C1 segment of cervical spinal cord (tissue), 14 donors: ENCODE data around the gene FUT3.

ENCODE experiments used
- DNase-seq, 14 donors: peaks; one replicate each; lab custom pipeline; 2025; lab: John Stamatoyannopoulos, UW

The FUT3 gene

DNA sequence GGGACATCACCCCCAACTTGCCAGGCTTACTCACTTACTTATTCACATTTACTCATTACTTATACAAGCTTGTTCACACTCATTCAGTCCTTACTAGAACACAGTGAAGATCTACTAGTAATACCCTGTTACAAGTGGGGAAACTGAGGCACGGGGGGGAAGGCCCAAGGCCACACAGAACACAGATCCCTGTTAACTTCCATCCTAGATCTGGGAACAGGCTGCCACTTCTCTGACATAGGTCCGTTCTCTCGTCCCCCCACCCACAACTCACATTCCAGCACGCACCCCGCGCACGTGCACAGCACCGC, 47.9 kb downstream of the FUT3 start:
- DNase-seq = no peak

DNA sequence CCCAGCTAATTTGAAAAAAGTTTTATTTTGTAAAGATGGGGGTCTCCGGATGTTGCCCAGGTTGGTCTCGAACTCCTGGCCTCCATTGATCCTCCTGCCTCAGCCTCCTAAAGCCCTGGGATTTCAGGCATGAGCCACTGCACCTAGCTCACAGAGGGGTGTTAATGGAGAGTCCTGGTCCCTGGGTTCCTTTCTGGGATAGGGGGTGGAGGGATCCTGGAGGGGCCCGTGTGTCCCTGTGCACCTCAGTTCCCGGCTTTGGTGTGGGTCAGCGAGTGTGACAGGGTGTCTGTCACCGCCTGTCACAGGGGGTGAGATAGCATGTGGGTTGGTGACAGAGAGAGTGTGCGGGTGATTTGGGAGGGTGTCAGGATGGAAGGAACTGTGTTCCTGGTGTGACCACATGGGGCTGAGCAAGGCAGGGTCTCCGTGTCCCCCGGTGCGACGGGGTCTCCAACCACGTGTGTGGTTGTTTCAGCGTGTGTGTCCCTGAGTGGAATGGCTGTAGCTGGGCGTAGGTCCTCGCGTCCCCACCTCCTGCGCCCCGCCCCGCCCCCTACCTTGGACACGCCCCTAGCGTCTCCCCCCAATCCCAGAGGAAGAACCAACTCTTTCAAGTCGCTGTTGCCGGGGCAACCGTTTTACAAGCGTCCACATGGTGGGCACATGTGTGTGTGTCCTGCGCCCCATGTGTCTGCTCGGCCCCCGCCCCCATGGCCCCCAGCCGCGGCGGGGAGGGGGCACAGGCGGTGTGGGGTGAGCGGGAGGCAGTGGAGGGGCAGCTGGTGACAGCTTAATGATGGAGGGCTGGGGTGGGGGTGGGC, 49.2 kb downstream of the FUT3 start:
- DNase-seq = no peak

DNA sequence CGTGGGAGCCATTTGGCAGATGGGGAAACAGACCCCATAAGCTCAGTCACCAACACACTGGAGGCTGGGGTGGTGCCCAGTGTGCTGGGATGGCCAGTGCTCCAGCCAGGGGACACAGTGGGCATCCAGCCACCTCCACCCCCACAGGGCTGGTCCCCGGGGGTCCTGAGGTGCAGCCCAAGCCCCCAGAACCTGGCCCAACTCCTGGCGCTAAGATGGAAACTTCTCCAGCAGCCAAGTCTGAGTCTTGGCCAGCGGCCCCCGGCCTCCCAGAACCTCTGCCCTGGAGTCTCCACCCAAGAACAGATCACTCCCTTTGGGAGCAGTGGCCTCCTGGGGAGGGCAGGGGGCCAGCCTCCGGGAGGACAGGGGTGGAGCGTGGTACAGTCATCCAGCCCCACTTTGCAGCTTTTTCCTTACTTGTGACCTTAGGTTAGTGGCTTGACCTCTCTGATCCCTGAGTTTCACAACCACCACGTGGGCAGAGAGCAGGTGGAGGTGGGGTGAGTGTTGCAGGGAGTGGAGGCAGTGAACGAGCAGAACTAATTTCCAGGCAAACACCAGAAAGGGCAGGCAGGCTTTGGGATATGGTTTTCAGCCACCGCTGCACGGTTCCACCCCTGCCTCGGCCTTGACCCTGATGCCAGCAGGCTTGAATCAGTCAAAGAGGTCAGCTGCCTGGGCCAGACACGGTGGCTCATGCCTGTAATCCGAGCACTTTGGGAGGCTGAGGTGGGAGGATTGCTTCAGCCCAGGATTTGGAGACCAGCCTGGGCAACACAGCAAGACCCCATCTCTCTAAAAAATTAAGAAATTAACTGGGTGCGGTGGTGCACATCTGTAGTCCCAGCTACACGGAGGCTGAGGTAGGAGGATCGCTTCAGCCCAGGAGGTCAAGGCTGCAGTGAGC, 50.6 kb downstream of the FUT3 start:
- no peak for DNase-seq

DNA sequence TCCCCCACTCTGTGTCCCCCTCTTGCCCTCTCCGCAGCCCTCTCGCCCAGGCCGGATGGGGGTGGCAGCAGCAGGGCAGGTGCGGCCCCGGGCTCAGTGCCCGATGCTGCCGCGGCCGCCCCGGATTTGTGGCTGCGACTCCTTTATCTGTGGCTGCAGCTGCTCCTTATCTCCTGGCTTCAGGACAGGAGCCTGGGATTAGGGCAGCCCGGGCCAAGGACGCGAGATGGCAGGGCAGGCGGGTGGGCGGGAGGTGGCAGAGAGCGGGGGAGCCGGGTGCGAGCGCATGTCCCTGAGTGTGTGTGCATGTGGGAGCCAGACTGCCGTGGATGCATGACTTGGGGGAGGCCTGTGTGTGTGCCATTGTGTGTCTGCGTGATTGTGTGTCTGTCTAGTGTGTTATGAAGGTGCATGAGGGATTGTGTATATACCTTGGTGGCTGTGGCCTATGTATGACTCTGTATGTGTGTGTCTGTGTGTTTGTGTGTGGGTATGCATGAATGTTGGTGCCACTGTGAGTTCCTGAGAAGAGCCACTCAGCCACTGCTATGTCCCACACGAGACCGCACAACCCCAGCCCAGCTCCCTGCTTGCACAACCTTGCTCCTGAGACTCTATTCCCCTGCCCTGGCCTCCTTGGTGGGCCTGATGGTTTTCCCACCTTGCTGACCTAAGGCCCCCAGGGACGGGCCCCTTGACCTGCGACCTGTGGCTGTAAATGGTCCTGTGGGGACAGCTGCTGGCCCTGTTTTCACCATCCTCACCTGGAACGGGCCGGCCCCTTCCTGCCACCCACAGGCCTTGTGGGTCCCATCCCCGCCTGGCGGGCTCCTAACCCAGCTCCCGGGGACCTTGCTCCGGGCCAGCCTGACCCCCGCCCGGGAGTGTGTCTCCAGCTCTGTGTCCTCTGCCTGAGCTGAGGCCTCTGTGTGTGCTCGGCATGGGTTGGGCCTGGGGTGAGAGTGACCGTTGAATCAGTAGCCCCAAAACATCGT, 51.7 kb downstream of the FUT3 start:
- no peak for DNase-seq

DNA sequence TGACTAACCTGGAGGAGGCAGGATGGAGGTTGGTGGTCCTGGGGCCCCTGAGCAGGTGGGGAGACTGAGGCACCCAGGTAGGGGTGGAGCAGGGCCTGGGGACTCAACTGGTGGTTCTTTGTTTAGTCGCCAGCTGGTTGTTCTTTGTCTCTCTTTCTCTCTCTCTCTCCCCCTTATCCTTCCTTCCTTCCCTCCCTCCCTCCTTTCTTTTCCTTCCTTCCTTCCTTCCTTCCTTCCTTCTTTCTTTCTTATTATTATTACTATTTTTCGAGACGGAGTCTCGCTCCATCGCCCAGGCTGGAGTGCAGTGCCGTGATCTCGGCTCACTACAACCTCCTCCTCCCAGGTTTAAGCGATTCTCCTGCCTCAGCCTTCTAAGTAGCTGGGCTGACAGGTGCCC, 53.0 kb downstream of the FUT3 start:
- no peak for DNase-seq

DNA sequence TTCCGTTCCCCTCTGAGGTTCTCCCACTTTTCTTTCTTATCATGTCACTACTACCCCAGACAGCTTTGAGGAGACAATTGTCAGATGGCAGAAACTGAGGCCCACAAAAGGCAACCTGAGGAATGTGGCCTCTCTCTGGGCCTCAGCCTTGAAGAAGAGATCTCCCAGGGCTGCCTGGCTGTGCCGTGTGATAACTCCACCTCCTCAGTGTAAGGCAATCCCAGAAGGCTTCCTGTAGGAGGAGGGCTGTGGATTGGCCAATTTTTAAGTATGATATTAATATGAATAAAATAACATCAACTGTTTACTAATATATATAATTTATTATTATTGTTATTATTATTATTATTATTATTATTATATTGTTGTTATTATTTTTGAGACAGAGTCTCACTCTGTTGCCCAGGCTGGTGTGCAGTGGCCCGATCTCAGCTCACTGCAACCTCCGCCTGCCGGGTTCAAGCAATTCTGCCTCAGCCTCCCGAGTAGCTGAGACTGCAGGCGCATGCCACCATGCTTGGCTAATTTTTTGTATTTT, 55.8 kb downstream of the FUT3 start:
- no peak for DNase-seq

DNA sequence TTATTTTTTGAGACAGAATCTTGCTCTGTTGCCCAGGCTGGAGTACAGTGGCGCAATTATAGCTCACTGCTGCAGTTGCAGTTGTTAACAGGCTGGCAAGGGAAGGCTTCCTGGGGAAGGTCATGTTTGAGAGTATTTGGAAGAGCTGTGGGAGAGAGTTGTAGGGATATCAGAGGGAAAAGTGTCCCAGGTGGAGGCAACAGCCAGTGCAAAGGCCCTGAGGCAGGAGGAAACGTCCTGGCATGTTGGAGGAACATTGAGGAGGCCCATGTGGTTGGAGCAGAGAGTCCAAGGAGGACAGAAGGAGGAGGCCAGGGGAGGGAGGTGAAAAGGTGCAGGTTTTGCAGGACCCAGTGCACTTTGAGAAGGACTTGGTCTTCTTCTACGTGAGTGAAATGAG, 58.1 kb downstream of the FUT3 start:
- DNase-seq = no peak
